HG03439 (cell line): ENCODE data around the gene IGFL3.
"Not testable (repeated sequence)": the region's sequence is repeated elsewhere in the genome, so short reads cannot be mapped to it uniquely, and the experiment has no call there.

ENCODE experiments used
- ATAC-seq: cut with Tn5 transposase; IDR thresholded peaks from one replicate; pipeline ENCODE4 v1.9.1; 2021; ENCODE audit warnings: mild to moderate bottlenecking, moderate library complexity; ENCODE audit not compliant: unreplicated experiment

Gene IGFL3

GRCh38 chr19:46124638-46125115 is at the start of gene IGFL3:
IGFL3 (minus strand) TSS chr19:46124688; CDS start chr19:46124649, 39 bp downstream.
- ATAC-seq = no peak

- ATAC-seq = no peak
Observed at GRCh38 chr19:46173886-46174480, 49.5 kb upstream of the IGFL3 start.

- ATAC-seq = no peak
Observed at GRCh38 chr19:46162731-46163130, 38.2 kb upstream of the IGFL3 start.

- not testable (repeated sequence) for ATAC-seq
Observed at GRCh38 chr19:46161642-46162257, 37.3 kb upstream of the IGFL3 start.

- no peak for ATAC-seq
Observed at GRCh38 chr19:46160233-46160775, 35.8 kb upstream of the IGFL3 start.

- no peak for ATAC-seq
Observed at GRCh38 chr19:46159418-46160232, 35.1 kb upstream of the IGFL3 start.

- ATAC-seq = no peak
Observed at GRCh38 chr19:46155237-46155636, 30.7 kb upstream of the IGFL3 start.

- ATAC-seq = no peak
Observed at GRCh38 chr19:46150606-46151005, 26.1 kb upstream of the IGFL3 start.

GRCh38 chr19:46147791-46148288 is 23.4 kb upstream of the IGFL3 start, which contains the start of gene IGFL2:
IGFL2 (plus strand) TSS chr19:46148238; CDS start chr19:46148279, 41 bp downstream.
- ATAC-seq = no peak

GRCh38 chr19:46147166-46147740 is 22.8 kb upstream of the IGFL3 start:
- no peak for ATAC-seq

- ATAC-seq = no peak
Observed at GRCh38 chr19:46144756-46145155, 20.3 kb upstream of the IGFL3 start.

- ATAC-seq = no peak
Observed at GRCh38 chr19:46142294-46142693, 17.8 kb upstream of the IGFL3 start.

GRCh38 chr19:46141421-46141820 is 16.9 kb upstream of the IGFL3 start:
- no peak for ATAC-seq

- ATAC-seq = no peak
Observed at GRCh38 chr19:46137915-46138473, 13.5 kb upstream of the IGFL3 start.

- no peak for ATAC-seq
Observed at GRCh38 chr19:46134527-46134926, 10.0 kb upstream of the IGFL3 start.

- no peak for ATAC-seq
Observed at GRCh38 chr19:46133777-46134241, 9.3 kb upstream of the IGFL3 start.

- no peak for ATAC-seq
Observed at GRCh38 chr19:46133101-46133627, 8.7 kb upstream of the IGFL3 start.

GRCh38 chr19:46132508-46133100 is 8.1 kb upstream of the IGFL3 start:
- ATAC-seq = no peak

- no peak for ATAC-seq
Observed at GRCh38 chr19:46131485-46132143, 7.1 kb upstream of the IGFL3 start.
